Common myeloid progenitor, CD34-positive (primary cell): ENCODE results near the gene PDGFA.

Source experiments
- CTCF ChIA-PET: fragments of 350-600 bp; sonication (Branson Sonifier 250); formaldehyde crosslinking; loops from one replicate; lab custom pipeline; 2021; ENCODE audit warnings: antibody characterized with exemption; lab: Charles Lee
- POLR2A ChIA-PET: fragments of 350-600 bp; sonication (Branson Sonifier 250); formaldehyde crosslinking; loops from one replicate; lab custom pipeline; 2021; ENCODE audit warnings: antibody characterized with exemption; lab: Charles Lee
- DNase-seq, 3 donors: peaks; one replicate each; pipeline versions ENCODE4 v3.0.0 to v3.0.0-alpha.2; 2013
- H3K27ac ChIP-seq, 2 experiments: 1 replicate in 1 of 2; 2 replicates in 1 of 2; pipeline ENCODE4 v1.7.0; 2013; ENCODE audit warnings: inconsistent platforms in 2 of 2, low read length in 2 of 2, mild to moderate bottlenecking in 2 of 2, low read depth in 1 of 2, moderate library complexity in 1 of 2; ENCODE audit not compliant: severe bottlenecking in 2 of 2, insufficient read depth in 1 of 2, poor library complexity in 1 of 2
- H3K27me3 ChIP-seq, 5 experiments: replicated peaks in 2 of 5; 1 replicate in 3 of 5; 2 replicates in 2 of 5; pipeline versions ENCODE4 v1.6.1 to v1.7.0; 2013; ENCODE audit warnings: low read length in 4 of 5, mild to moderate bottlenecking in 2 of 5, moderate library complexity in 2 of 5, inconsistent platforms in 1 of 5; ENCODE audit not compliant: insufficient read depth in 5 of 5, control insufficient read depth in 4 of 5
- H3K36me3 ChIP-seq, 4 experiments: 1 replicate in 2 of 4; 2 replicates in 2 of 4; pipeline versions ENCODE4 v1.6.1 to v1.7.0; 2013; ENCODE audit warnings: low read length in 3 of 4, control low read depth in 1 of 4, mild to moderate bottlenecking in 1 of 4; ENCODE audit not compliant: control insufficient read depth in 4 of 4, insufficient read depth in 4 of 4
- H3K4me1 ChIP-seq, 4 experiments: 1 replicate in 3 of 4; 2 replicates in 1 of 4; pipeline versions ENCODE4 v1.6.1 to v1.7.1; 2013; ENCODE audit warnings: low read length in 3 of 4, mild to moderate bottlenecking in 3 of 4, control low read depth in 1 of 4, inconsistent platforms in 1 of 4, moderate library complexity in 1 of 4; ENCODE audit not compliant: control insufficient read depth in 4 of 4, insufficient read depth in 4 of 4; ENCODE audit errors: control extremely low read depth in 1 of 4
- H3K4me3 ChIP-seq, 7 experiments: 1 replicate in 4 of 7; 2 replicates in 3 of 7; pipeline versions ENCODE4 v1.5.1 to v1.7.0; 2013; ENCODE audit warnings: mild to moderate bottlenecking in 7 of 7, low read length in 6 of 7, moderate library complexity in 6 of 7, inconsistent platforms in 2 of 7, low read depth in 2 of 7, control low read depth in 1 of 7; ENCODE audit not compliant: insufficient read depth in 4 of 7, control insufficient read depth in 1 of 7; ENCODE audit errors: extremely low read depth in 1 of 7
- H3K9me3 ChIP-seq, 5 experiments: 1 replicate in 4 of 5; 2 replicates in 1 of 5; pipeline versions ENCODE4 v1.6.1 to v1.7.1; 2013; ENCODE audit warnings: low read length in 4 of 5, mild to moderate bottlenecking in 2 of 5, inconsistent platforms in 1 of 5, low read depth in 1 of 5, moderate library complexity in 1 of 5; ENCODE audit not compliant: control insufficient read depth in 4 of 5, insufficient read depth in 2 of 5; ENCODE audit errors: control extremely low read depth in 1 of 5
- WGBS: methylation state at CpG from one replicate; pipeline ENCODE4 v1.1.5; 2013; ENCODE audit not compliant: insufficient coverage; 5-methylcytosine and 5-hydroxymethylcytosine counted together

The PDGFA gene

DNA sequence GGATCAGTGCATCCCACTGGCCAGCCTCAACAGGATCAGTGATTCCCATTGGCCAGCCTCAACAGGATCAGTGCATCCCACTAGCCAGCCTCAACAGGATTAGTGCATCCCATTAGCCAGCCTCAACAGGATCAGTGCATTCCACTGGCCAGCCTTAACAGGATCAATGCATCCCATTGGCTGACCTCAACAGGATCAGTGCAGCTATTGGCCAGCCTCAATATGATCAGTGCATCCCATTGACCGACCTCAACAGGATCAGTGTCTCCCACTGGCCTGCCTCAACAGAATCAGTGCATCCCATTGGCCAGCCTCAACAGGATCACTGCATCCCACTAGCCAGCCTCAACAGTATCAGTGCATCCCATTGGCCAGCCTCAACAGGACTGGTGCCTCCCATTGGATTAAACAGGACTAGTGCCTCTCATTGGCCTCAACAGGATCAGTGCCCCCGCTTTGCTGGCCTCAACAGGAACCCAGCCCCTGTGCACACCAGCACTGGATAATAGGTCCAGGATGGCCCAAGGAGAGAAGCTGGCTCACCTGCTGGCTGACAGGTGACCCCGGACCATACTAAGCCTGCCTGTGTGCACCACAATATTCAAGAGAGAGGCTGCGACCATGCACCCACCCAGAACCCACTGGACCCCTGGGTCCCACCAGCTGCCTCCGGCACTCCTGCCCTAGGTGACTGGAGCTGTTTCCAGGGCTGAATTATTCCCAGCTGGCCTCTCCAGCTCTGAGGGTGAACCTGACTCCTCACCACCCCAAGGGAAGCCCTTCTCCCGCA lies 59.9 kb downstream of the PDGFA start:
- no peak for DNase-seq
- POLR2A ChIA-PET = no interaction called here
- Histone ChIP-seq H3K9me3 (no peaks in the 10 kb centered on the region), H3K36me3 (no peaks in the 10 kb centered on the region), H3K4me3 (no peak overlapping the region), H3K27ac (no peak overlapping the region), H3K4me1 (no peaks in the 10 kb centered on the region), H3K27me3 (peaks cover 0 to 3% (median 0%) of the 10 kb centered on the region in 5 experiments)
- 100% methylated on average over 3 of the region's 6 CpGs for WGBS
- CTCF ChIA-PET = interaction anchor here (1.2 kb wide), 1 partner anchor 42 kb away, joined by 4 read pairs; no protein-coding TSS in a partner anchor

DNA sequence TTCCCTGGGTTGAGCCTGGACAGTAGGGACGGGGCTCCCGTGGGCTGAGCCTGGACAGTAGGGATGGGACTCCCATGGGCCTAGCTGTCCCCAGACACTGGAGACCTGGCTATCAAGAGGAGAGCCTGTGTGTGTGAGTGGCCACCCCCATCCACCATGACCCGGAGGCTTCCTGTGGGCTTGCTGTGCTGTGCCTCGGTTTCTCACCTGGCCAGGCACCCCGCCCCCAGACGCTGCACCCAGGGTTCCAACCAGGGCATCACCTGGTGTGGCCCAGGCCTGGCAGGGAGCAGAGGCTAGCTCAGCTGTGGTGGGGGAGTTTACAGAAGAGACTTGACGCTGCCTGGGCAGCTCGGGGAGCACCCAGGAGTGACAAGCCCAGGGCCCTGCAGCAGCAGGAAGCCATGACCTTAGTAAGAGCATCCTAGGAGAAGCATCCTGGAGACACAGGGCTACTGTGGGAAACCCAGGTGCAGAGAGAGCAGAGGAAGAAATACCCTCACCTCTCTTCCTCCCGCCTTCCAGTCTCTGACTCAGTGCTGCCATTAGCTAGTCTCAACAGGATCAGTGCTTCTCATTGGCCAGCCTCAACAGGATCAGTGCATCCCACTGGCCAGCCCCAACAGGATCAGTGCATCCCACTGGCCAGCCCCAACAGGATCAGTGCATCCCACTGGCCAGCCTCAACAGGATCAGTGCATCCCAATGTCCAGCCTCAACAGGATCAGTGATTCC lies 61.0 kb downstream of the PDGFA start:
- Histone ChIP-seq H3K4me1 (no peaks in the 10 kb centered on the region), H3K4me3 (no peak overlapping the region), H3K9me3 (no peaks in the 10 kb centered on the region), H3K36me3 (no peaks in the 10 kb centered on the region), H3K27me3 (peaks cover 0 to 3% (median 0%) of the 10 kb centered on the region in 5 experiments), H3K27ac (no peak overlapping the region)
- ChIA-PET POLR2A (no interaction called here), CTCF (no interaction called here)
- WGBS = 100% methylated on average over 5 of the region's 9 CpGs
- DNase-seq = no peak

DNA sequence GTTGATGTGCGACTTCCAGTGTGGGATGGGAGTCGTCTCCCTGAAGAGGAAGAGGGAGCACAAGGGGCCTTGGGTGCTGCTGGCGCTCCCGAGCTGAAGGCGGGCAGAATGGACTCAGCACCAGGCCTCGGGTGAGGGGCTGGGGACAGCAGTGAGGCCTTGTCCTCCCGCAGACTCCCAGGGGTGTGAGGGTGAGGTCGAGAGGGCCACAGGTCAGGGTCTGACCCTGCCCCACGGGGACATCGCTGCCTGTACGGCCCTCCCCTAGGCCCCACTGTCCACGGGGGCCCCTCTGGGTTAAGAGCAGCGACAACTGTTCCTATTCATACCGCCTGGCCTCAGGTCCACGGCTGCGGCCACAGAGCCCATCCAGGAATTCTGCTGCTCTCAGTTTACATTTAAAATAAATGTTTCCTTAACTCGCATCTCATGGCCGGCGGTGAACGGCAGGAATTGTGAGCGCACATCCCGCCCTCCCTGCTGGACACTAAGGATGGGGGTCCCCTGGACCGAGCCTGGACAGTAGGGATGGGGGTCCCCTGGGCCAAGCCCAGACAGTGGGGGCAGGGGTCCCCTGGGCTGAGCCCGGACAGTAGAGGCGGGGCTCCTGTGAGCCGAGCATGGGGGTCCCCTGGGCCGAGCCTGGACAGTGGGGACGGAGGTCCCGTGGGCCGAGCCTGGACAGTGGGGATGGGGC lies 61.7 kb downstream of the PDGFA start:
- Histone ChIP-seq H3K27me3 (peaks cover 0 to 9% (median 1%) of the 10 kb centered on the region in 5 experiments), H3K36me3 (no peaks in the 10 kb centered on the region), H3K4me3 (no peak overlapping the region), H3K27ac (no peak overlapping the region), H3K9me3 (no peaks in the 10 kb centered on the region), H3K4me1 (peaks cover 0 to 4% (median 1%) of the 10 kb centered on the region in 4 experiments)
- POLR2A ChIA-PET = no interaction called here
- DNase-seq = no peak
- WGBS = 97% methylated on average over 25 of the region's 30 CpGs
- CTCF ChIA-PET = no interaction called here

DNA sequence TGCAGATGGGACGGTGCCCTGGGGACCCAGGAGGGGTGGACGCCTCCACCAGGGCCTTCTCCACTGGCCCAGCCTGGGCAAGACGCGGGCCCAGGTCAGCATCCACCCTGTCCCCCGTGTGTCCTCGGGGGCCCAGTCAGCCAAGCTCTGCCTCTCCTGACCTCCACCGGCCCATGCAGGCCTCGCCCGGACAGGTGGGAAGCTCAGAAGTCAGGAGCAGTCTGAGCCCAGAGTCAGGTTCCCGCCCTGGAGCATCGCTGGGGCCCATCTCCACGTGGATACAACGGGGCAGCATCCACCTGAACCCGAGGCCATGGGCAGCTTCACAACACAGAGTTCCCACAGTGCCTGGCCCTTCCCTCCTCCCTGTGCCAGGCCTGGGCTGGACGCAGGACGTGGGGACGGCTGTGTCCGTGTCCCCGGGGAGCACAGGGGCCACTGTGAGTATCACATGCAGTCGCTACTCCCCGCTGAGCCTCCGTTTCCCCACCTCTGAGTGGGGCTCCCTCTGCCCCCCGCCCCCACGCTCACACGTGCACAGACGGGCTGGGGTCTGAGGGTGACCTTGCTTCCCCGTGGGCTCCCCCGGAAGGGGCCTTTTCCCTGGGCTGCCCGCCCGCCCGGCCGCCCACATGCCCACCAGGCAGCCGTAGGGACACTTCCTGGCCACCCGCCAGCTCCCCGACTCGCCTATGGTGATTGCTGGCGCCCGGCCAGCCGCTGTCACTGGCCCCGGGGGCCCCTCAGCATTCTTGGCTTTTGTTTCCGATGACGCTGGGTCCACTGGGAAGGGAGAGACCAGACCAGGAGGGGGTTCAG lies 64.3 kb downstream of the PDGFA start:
- H3K4me3 ChIP-seq = no peak overlapping the region
- ChIA-PET POLR2A (no interaction called here), CTCF (no interaction called here)
- 81% methylated on average over 38 of the region's 42 CpGs for WGBS
- peaks cover 0 to 32% (median 8%) of the 10 kb centered on the region in 5 experiments for H3K27me3 ChIP-seq
- peaks cover 0 to 26% (median 16%) of the 10 kb centered on the region in 4 experiments for H3K4me1 ChIP-seq
- DNase-seq = no peak
- no peaks in the 10 kb centered on the region for H3K9me3 ChIP-seq
- H3K36me3 ChIP-seq = no peaks in the 10 kb centered on the region
- H3K27ac ChIP-seq = no peak overlapping the region

DNA sequence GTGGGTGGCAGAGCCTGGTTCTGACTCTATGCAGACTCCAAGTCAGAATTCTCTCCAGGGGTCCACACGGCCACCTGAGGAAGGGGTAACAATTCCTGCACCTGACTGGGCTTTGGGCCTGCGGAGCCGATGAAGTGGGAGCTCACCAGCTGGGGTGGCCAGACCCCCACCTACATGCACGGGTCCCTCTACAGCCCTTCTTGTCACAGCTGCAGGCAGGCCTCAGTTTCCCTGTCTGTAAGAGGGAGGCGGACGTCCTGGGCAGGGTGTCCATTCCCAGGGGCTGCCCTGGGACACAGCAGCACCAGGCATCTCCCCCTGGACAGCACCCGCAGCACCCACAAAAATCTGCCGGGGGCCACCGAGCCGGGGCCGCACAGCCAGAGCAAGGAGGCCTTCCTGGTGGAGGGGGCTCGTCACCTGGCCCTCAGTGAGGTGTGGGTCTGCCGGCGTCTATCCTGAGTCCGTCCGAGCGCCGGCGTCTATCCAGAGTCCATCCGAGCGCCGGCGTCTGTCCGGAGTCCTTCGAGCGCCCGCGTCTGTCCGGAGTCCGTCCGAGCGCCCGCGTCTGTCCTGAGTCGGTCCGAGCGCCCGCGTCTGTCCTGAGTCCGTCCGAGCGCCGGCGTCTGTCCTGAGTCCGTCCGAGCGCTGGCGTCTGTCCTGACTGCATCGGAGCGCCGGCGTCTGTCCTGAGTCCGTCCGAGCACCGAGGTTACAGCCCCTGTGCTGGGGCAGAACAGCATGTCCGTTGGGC lies 65.1 kb downstream of the PDGFA start:
- no peak for DNase-seq
- Histone ChIP-seq H3K4me1 (peaks cover 0 to 26% (median 16%) of the 10 kb centered on the region in 4 experiments), H3K36me3 (no peaks in the 10 kb centered on the region), H3K27me3 (peaks cover 0 to 32% (median 5%) of the 10 kb centered on the region in 5 experiments), H3K27ac (no peak overlapping the region), H3K9me3 (no peaks in the 10 kb centered on the region), H3K4me3 (no peak overlapping the region)
- ChIA-PET CTCF (no interaction called here), POLR2A (no interaction called here)
- WGBS = 95% methylated on average over 54 of the region's 56 CpGs

DNA sequence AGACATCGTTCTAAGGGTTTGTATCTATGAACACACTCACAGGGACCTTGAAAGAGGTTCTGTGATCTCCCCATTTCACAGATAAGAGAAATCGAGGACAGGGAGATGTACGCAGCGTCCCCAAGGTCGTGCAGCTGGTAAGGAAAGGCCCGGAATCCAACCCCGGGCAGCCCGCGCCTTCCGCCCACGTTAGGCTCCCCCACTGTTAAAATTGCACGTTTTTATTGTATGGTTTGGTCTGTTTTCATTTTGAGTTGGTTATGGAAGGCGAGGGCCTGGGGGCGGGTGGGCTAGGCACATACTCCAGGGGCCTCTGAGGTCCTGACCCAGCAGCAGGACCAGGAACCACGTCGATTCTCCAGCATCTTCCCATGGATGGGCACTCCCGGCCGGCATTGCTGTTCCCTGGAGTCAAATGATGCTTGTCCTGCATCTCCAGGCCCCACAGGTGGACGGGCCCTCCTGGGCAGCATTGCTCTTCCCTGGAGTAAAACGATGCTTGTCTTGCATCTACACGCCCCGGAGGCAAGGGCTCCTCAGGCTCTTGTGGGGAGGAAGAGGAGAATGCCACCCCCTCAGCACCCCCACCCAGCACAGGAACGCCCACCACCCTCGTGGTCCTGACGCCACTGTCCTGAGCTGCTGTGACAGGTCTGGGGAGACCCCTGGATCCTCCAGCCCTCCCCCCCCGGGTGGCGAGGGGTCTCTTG lies 65.9 kb downstream of the PDGFA start:
- Histone ChIP-seq H3K4me1 (peaks cover 0 to 26% (median 16%) of the 10 kb centered on the region in 4 experiments), H3K27me3 (peaks cover 0 to 32% (median 5%) of the 10 kb centered on the region in 5 experiments), H3K36me3 (no peaks in the 10 kb centered on the region), H3K27ac (no peak overlapping the region), H3K9me3 (no peaks in the 10 kb centered on the region), H3K4me3 (no peak overlapping the region)
- CTCF ChIA-PET = interaction anchor here (1.2 kb wide), 1 partner anchor 90 kb away, joined by 3 read pairs; no protein-coding TSS in a partner anchor
- POLR2A ChIA-PET = no interaction called here
- no peak for DNase-seq
- 91% methylated on average over 18 of the region's 27 CpGs for WGBS
